Testis (tissue), 2 donors: Measurements from ENCODE around the gene DACH1.

Experiments used
- POLR2A ChIP-seq: fragments of 450-650 bp; IDR thresholded peaks from one replicate; pipeline ENCODE4 v1.6.1; 2017; ENCODE audit warnings: antibody characterized with exemption, mild to moderate bottlenecking, moderate library complexity
- TF ChIP-seq, protein P1 (sequence below), 3 experiments: fragments of 450-650 bp in 2 of 3; fragments of 200-600 bp in 1 of 3; sonication (generic) in 1 of 3; IDR thresholded peaks; one replicate each; pipeline ENCODE4 v1.5.1; 2016 to 2019; ENCODE audit warnings: antibody characterized with exemption in 3 of 3, mild to moderate bottlenecking in 2 of 3, moderate library complexity in 1 of 3

GRCh38 chr13:71634602-71635443 lies 232.2 kb downstream of the DACH1 start:
- TF ChIP-seq, protein P1, sequence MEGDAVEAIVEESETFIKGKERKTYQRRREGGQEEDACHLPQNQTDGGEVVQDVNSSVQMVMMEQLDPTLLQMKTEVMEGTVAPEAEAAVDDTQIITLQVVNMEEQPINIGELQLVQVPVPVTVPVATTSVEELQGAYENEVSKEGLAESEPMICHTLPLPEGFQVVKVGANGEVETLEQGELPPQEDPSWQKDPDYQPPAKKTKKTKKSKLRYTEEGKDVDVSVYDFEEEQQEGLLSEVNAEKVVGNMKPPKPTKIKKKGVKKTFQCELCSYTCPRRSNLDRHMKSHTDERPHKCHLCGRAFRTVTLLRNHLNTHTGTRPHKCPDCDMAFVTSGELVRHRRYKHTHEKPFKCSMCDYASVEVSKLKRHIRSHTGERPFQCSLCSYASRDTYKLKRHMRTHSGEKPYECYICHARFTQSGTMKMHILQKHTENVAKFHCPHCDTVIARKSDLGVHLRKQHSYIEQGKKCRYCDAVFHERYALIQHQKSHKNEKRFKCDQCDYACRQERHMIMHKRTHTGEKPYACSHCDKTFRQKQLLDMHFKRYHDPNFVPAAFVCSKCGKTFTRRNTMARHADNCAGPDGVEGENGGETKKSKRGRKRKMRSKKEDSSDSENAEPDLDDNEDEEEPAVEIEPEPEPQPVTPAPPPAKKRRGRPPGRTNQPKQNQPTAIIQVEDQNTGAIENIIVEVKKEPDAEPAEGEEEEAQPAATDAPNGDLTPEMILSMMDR (IDR thresholded peaks at IDR 0.05): no peak
- no peak for TF ChIP-seq POLR2A
